ENCODE measurements around the gene FNIP1. TPM values are rescaled to one million over a fixed set of nuclear protein-coding genes. Genes with fewer than 3 reads are reported as not detected.

Gene FNIP1
- total and polyA plus RNA-seq, 10 donors = 3.6 to 53.4 (median 38.7) TPM

DNA sequence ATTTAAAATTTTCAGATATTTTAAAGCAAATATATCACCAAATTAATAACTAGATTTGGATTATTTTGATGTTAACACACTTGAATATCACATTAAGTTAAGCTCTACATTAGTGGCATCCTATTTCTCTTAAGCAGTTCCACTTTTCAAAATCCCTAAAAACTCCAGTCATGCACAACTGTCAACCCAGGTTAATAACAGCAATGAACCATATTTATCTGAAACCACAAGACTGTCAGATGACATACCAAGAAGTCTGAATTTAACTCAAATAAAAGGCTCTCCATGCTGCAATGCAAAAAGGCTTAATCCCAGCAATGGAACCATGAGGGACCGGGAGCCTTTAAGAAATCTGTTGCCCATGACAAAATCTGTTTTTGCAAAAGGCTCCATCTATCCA is 27.5 kb downstream of the FNIP1 start:
- Histone ChIP-seq H3K36me3 (peaks cover 0 to 10% (median 3%) of the 10 kb centered on the region in 6 donors), H3K4me3 (no peak overlapping the region), H3K27me3 (replicated peaks in 1 of 7) (no peaks in the 10 kb centered on the region), H3K27ac (no peak overlapping the region), H3K9me3 (peaks cover 0 to 5% (median 1%) of the 10 kb centered on the region in 8 donors), H3K4me1 (peaks cover 5 to 73% (median 35%) of the 10 kb centered on the region in 6 donors)
- DNase-seq = no peak
- WGBS, 5 donors = 77 to 96% (median 89%) methylated on average over 1 of the region's 1 CpG
- no peak for TF ChIP-seq POLR2AphosphoS5 (IDR thresholded peaks at IDR 0.05)
- TF ChIP-seq, protein P1, sequence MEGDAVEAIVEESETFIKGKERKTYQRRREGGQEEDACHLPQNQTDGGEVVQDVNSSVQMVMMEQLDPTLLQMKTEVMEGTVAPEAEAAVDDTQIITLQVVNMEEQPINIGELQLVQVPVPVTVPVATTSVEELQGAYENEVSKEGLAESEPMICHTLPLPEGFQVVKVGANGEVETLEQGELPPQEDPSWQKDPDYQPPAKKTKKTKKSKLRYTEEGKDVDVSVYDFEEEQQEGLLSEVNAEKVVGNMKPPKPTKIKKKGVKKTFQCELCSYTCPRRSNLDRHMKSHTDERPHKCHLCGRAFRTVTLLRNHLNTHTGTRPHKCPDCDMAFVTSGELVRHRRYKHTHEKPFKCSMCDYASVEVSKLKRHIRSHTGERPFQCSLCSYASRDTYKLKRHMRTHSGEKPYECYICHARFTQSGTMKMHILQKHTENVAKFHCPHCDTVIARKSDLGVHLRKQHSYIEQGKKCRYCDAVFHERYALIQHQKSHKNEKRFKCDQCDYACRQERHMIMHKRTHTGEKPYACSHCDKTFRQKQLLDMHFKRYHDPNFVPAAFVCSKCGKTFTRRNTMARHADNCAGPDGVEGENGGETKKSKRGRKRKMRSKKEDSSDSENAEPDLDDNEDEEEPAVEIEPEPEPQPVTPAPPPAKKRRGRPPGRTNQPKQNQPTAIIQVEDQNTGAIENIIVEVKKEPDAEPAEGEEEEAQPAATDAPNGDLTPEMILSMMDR (IDR thresholded peaks at IDR 0.05 in 8 of 11, conservative IDR thresholded peaks at IDR 0.05 in 3 of 11) = no peak
- no peak for TF ChIP-seq POLR2A (IDR thresholded peaks at IDR 0.05)
- intact Hi-C loops (cut with DNase I; ENCODE audit: low total_unique reads) = no loop called here

DNA sequence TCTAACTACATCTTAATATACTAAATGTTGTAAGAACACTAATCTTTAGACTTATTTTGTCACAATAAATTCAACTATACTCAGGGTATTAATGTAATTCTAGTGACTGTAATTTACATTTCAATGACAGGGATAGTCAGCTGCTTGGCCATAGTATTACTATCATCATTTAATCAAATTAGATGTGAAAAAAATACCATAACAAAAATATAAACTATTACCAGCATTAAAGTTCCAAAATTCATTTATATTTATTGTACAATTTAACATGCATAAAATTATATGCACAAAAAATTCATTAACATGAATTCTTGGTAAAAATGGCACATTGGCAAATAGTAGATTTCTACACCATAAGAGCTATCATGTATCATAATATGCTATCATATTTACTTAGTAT is 28.9 kb downstream of the FNIP1 start:
- Histone ChIP-seq H3K4me1 (peaks cover 5 to 62% (median 29%) of the 10 kb centered on the region in 6 donors), H3K36me3 (peaks cover 0 to 17% (median 5%) of the 10 kb centered on the region in 6 donors), H3K27me3 (replicated peaks in 1 of 7) (no peaks in the 10 kb centered on the region), H3K4me3 (no peak overlapping the region), H3K27ac (no peak overlapping the region), H3K9me3 (peaks cover 0 to 15% (median 9%) of the 10 kb centered on the region in 8 donors)
- DNase-seq = no peak
- intact Hi-C loops (cut with DNase I; ENCODE audit: low total_unique reads) = no loop called here
- TF ChIP-seq, protein P1 (IDR thresholded peaks at IDR 0.05 in 8 of 11, conservative IDR thresholded peaks at IDR 0.05 in 3 of 11) = no peak

DNA sequence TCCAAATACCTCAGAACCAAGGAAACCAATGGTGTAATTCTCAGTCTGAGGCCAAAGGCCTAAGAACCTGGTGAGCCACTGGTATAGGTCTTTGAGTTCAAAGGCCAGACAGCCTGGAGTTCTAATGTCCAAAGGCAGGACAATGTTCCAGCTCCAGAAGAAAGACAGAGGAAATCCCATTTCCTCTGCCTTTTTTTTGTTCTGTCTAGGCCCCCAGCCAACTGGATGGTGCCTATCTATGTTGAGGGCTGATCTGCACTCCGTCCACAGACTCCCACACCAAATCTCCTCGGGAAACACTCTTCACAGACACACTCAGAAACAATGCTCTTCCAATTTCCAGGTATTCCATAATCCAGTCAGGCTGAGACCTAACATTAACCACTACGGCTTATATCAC is 30.1 kb downstream of the FNIP1 start:
- TF ChIP-seq POLR2A (IDR thresholded peaks at IDR 0.05) = no peak
- TF ChIP-seq, protein P1 (IDR thresholded peaks at IDR 0.05 in 8 of 11, conservative IDR thresholded peaks at IDR 0.05 in 3 of 11) = no peak
- no peak for TF ChIP-seq POLR2AphosphoS5 (IDR thresholded peaks at IDR 0.05)
- 72 to 82% (median 80%) methylated on average over 3 of the region's 3 CpGs for WGBS, 5 donors
- no peak for DNase-seq
- H3K27ac ChIP-seq = no peak overlapping the region
- no peaks in the 10 kb centered on the region for H3K27me3 ChIP-seq (replicated peaks in 1 of 7)
- intact Hi-C loops (cut with DNase I; ENCODE audit: low total_unique reads) = no loop called here
- peaks cover 0 to 15% (median 11%) of the 10 kb centered on the region in 8 donors for H3K9me3 ChIP-seq
- H3K36me3 ChIP-seq = peaks cover 0 to 17% (median 5%) of the 10 kb centered on the region in 6 donors
- H3K4me1 ChIP-seq = peaks cover 5 to 50% (median 24%) of the 10 kb centered on the region in 6 donors
- H3K4me3 ChIP-seq = no peak overlapping the region

DNA sequence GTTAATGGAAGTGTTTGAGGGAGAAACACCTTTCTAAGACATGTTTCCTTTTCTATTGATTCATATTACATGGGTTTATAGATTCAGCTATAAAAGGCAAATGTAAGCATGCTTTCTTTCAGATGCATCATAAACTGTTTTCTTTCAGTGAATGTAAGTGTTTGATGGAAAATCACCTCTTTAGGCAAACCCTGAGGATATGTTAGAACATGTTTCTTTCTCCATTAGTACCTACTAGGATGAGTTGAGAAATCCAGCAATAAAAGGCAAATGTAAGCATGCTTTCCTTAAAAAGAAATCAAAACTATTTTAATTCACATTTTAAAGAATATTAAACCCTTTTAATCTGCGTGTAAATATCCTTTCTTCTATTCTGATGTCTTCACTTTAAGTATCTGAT is 31.6 kb downstream of the FNIP1 start:
- H3K4me3 ChIP-seq = no peak overlapping the region
- H3K36me3 ChIP-seq = peaks cover 0 to 17% (median 5%) of the 10 kb centered on the region in 6 donors
- WGBS, 5 donors = 90 to 98% (median 97%) methylated on average over 1 of the region's 1 CpG
- H3K9me3 ChIP-seq = peaks cover 0 to 15% (median 11%) of the 10 kb centered on the region in 8 donors
- no peaks in the 10 kb centered on the region for H3K27me3 ChIP-seq (replicated peaks in 1 of 7)
- H3K27ac ChIP-seq = no peak overlapping the region
- TF ChIP-seq, protein P1 (IDR thresholded peaks at IDR 0.05 in 8 of 11, conservative IDR thresholded peaks at IDR 0.05 in 3 of 11) = no peak
- no peak for TF ChIP-seq POLR2AphosphoS5 (IDR thresholded peaks at IDR 0.05)
- no peak for TF ChIP-seq POLR2A (IDR thresholded peaks at IDR 0.05)
- intact Hi-C loops (cut with DNase I; ENCODE audit: low total_unique reads) = no loop called here
- H3K4me1 ChIP-seq = peaks cover 0 to 35% (median 12%) of the 10 kb centered on the region in 6 donors
- DNase-seq = no peak

All from spleen (tissue), 11 donors.